ENCODE results near the gene SYNE2. TPM values are rescaled to one million over a fixed set of nuclear protein-coding genes. Genes with fewer than 3 reads are reported as not detected.
A peak's percentile ranks its signal among the peaks of the same experiment; 100 is the strongest.

The SYNE2 gene
- total RNA-seq, 1 donor, result 10.1 TPM

GRCh38 chr14:64195199-64195598, 342.4 kb downstream of the SYNE2 start:
- TF ChIP-seq CTCF (IDR thresholded peaks at IDR 0.05; ENCODE audit: extremely low read depth, low read depth, low read length), result no peak
- peaks cover 4% of the 10 kb centered on the region for H3K4me1 ChIP-seq (ENCODE audit: insufficient read depth, low read length)
- DNase-seq (ENCODE audit: insufficient read length, low spot score, missing footprints), result no peak

GRCh38 chr14:64196056-64196455, 343.3 kb downstream of the SYNE2 start:
- no peak overlapping the region for H2AFZ ChIP-seq (ENCODE audit: low read length)
- no peak overlapping the region for H3K4me2 ChIP-seq (ENCODE audit: insufficient read depth, low read length)
- no peaks in the 10 kb centered on the region for H3K9me3 ChIP-seq (ENCODE audit: low read depth, low read length)
- H3K27ac ChIP-seq (ENCODE audit: low read depth, low read length), result no peak overlapping the region
- TF ChIP-seq CTCF (IDR thresholded peaks at IDR 0.05; ENCODE audit: extremely low read depth, low read depth, low read length), result no peak
- DNase-seq (ENCODE audit: insufficient read length, low spot score, missing footprints), result no peak
- no peak overlapping the region for H3K4me3 ChIP-seq (ENCODE audit: insufficient read depth, low read length)
- no peaks in the 10 kb centered on the region for H4K20me1 ChIP-seq (ENCODE audit: insufficient read depth, low read length)
- H3K36me3 ChIP-seq (ENCODE audit: insufficient read depth, low read length), result no peaks in the 10 kb centered on the region
- H3K4me1 ChIP-seq (ENCODE audit: insufficient read depth, low read length), result peaks cover 4% of the 10 kb centered on the region
- no peaks in the 10 kb centered on the region for H3K79me2 ChIP-seq (ENCODE audit: insufficient read depth, low read length)
- no peaks in the 10 kb centered on the region for H3K27me3 ChIP-seq (ENCODE audit: insufficient read depth, low read length)

More at GRCh38 chr14:64195199-64195598, 342.4 kb downstream of the SYNE2 start:
- Histone ChIP-seq H3K4me2 (ENCODE audit: insufficient read depth, low read length) (no peak overlapping the region), H2AFZ (ENCODE audit: low read length) (no peak overlapping the region), H3K79me2 (ENCODE audit: insufficient read depth, low read length) (no peaks in the 10 kb centered on the region), H3K27me3 (ENCODE audit: insufficient read depth, low read length) (no peaks in the 10 kb centered on the region), H3K36me3 (ENCODE audit: insufficient read depth, low read length) (no peaks in the 10 kb centered on the region), H3K27ac (ENCODE audit: low read depth, low read length) (no peak overlapping the region), H3K4me3 (ENCODE audit: insufficient read depth, low read length) (no peak overlapping the region), H4K20me1 (ENCODE audit: insufficient read depth, low read length) (no peaks in the 10 kb centered on the region), H3K9me3 (ENCODE audit: low read depth, low read length) (no peaks in the 10 kb centered on the region)

- TF ChIP-seq CTCF (IDR thresholded peaks at IDR 0.05; ENCODE audit: extremely low read depth, low read depth, low read length), result no peak
- DNase-seq (ENCODE audit: insufficient read length, low spot score, missing footprints), result no peak
- no peak overlapping the region for H3K27ac ChIP-seq (ENCODE audit: low read depth, low read length)
Measured at GRCh38 chr14:64196814-64197411, 344.1 kb downstream of the SYNE2 start.

GRCh38 chr14:64197996-64198395, 345.2 kb downstream of the SYNE2 start:
- H3K4me2 ChIP-seq (ENCODE audit: insufficient read depth, low read length), result no peak overlapping the region
- no peaks in the 10 kb centered on the region for H3K79me2 ChIP-seq (ENCODE audit: insufficient read depth, low read length)
- no peak for TF ChIP-seq CTCF (IDR thresholded peaks at IDR 0.05; ENCODE audit: extremely low read depth, low read depth, low read length)
- no peaks in the 10 kb centered on the region for H4K20me1 ChIP-seq (ENCODE audit: insufficient read depth, low read length)
- no peaks in the 10 kb centered on the region for H3K9me3 ChIP-seq (ENCODE audit: low read depth, low read length)
- H3K36me3 ChIP-seq (ENCODE audit: insufficient read depth, low read length), result no peaks in the 10 kb centered on the region
- DNase-seq (ENCODE audit: insufficient read length, low spot score, missing footprints), result no peak
- H3K4me3 ChIP-seq (ENCODE audit: insufficient read depth, low read length), result no peak overlapping the region
- H3K27me3 ChIP-seq (ENCODE audit: insufficient read depth, low read length), result no peaks in the 10 kb centered on the region
- H3K4me1 ChIP-seq (ENCODE audit: insufficient read depth, low read length), result peaks cover 4% of the 10 kb centered on the region
- H3K27ac ChIP-seq (ENCODE audit: low read depth, low read length), result no peak overlapping the region
- H2AFZ ChIP-seq (ENCODE audit: low read length), result no peak overlapping the region

More at GRCh38 chr14:64196814-64197411, 344.1 kb downstream of the SYNE2 start:
- Histone ChIP-seq H3K36me3 (ENCODE audit: insufficient read depth, low read length) (no peaks in the 10 kb centered on the region), H4K20me1 (ENCODE audit: insufficient read depth, low read length) (no peaks in the 10 kb centered on the region), H3K4me3 (ENCODE audit: insufficient read depth, low read length) (peak overlapping the region; percentile 75), H3K27me3 (ENCODE audit: insufficient read depth, low read length) (no peaks in the 10 kb centered on the region), H2AFZ (ENCODE audit: low read length) (peak overlapping the region; percentile 95), H3K79me2 (ENCODE audit: insufficient read depth, low read length) (no peaks in the 10 kb centered on the region), H3K4me1 (ENCODE audit: insufficient read depth, low read length) (peaks cover 4% of the 10 kb centered on the region), H3K9me3 (ENCODE audit: low read depth, low read length) (no peaks in the 10 kb centered on the region), H3K4me2 (ENCODE audit: insufficient read depth, low read length) (peak overlapping the region; percentile 96)
